Heart left ventricle (tissue), 16 donors: ENCODE data around the gene BHLHA15. TPM values are rescaled to one million over a fixed set of nuclear protein-coding genes. Genes with fewer than 3 reads are reported as not detected.
A peak's percentile ranks its signal among the peaks of the same experiment; 100 is the strongest.

Source experiments
- ATAC-seq, 4 donors: fragments of 200-7000 bp; cut with Tn5 transposase; one replicate each; pipeline ENCODE4 v1.9.1; 2020 to 2022; ENCODE audit warnings: moderate library complexity in 4 of 4, mild to moderate bottlenecking in 3 of 4, moderate number of reproducible peaks in 1 of 4
- DNase-seq, 5 donors: peaks; one replicate each; pipeline ENCODE4 v3.0.0-alpha.2; 2020
- H3K27ac ChIP-seq, 12 donors: fragments of 200-600 bp; sonication (generic) in 4 of 12; one replicate each; pipeline versions ENCODE4 v1.5.0 to v1.8.0; 2016 to 2022; ENCODE audit warnings: mild to moderate bottlenecking in 2 of 12
- H3K27me3 ChIP-seq, 9 donors: fragments of 200-600 bp; sonication (generic) in 2 of 9; one replicate each; pipeline versions ENCODE4 v1.5.1 to v1.8.0; 2016 to 2022; ENCODE audit warnings: mild to moderate bottlenecking in 3 of 9
- H3K36me3 ChIP-seq, 9 donors: fragments of 200-600 bp; sonication (generic) in 2 of 9; one replicate each; pipeline versions ENCODE4 v1.5.0 to v1.8.0; 2018 to 2022; ENCODE audit warnings: mild to moderate bottlenecking in 2 of 9
- H3K4me1 ChIP-seq, 12 donors: fragments of 200-600 bp; sonication (generic) in 4 of 12; one replicate each; pipeline versions ENCODE4 v1.5.0 to v1.8.0; 2016 to 2022; ENCODE audit warnings: mild to moderate bottlenecking in 3 of 12
- H3K4me3 ChIP-seq, 12 donors: fragments of 200-600 bp; sonication (generic) in 4 of 12; one replicate each; pipeline versions ENCODE4 v1.5.0 to v1.8.0; 2017 to 2022; ENCODE audit warnings: mild to moderate bottlenecking in 9 of 12, moderate library complexity in 4 of 12
- H3K9me3 ChIP-seq, 12 donors: fragments of 200-600 bp; sonication (generic) in 4 of 12; one replicate each; pipeline versions ENCODE4 v1.5.0 to v1.8.0; 2016 to 2022; ENCODE audit warnings: mild to moderate bottlenecking in 1 of 12
- CTCF ChIP-seq, 12 donors: fragments of 200-600 bp; sonication (generic) in 4 of 12; IDR thresholded peaks; one replicate each; pipeline versions ENCODE4 v1.5.0 to v1.8.0; 2018 to 2022; ENCODE audit warnings: antibody characterized with exemption in 12 of 12, mild to moderate bottlenecking in 5 of 12
- POLR2A ChIP-seq, 2 donors: fragments of 450-650 bp; IDR thresholded peaks; one replicate each; pipeline ENCODE4 v1.6.1; 2017; ENCODE audit warnings: antibody characterized with exemption in 2 of 2, mild to moderate bottlenecking in 2 of 2, moderate library complexity in 2 of 2
- WGBS, 4 donors: extraction: QIAGEN DNeasy Blood & Tissue Kit in 2 of 4; methylation state at CpG; one replicate each; pipeline versions ENCODE4 v1.1.5 to v1.1.7; 2013 to 2018; 5-methylcytosine and 5-hydroxymethylcytosine counted together
- intact Hi-C, 10 donors: fragments of 100-400 bp; cut with DNase I; formaldehyde crosslinking; loops; one replicate each; pipeline versions ENCODE4 v1.11.1 to v1.14.2; 2022
- polyA plus RNA-seq, 2 donors: library from polyadenylated mRNA; stranded (reverse); fragments of 200-250 nt; gene quantifications; one replicate each; pipeline ENCODE4 v1.2.3, GENCODE V29; 2013
- total RNA-seq, 9 donors: library from RNA; depleted of rRNA in 2 of 9; stranded (reverse); fragments of >200 nt in 2 of 9; fragmentation: NEBNext Ultra II Directional in 3 of 9; extraction: Animal tissue kit (Norgen Biotek cat#: 25700) in 3 of 9; gene quantifications; one replicate each; pipeline versions ENCODE4 v1.1.0 to v1.2.4, GENCODE V29; 2016 to 2023
- donor health status: ischemic (EF 13 %, LVEDD 7.1; RV severe dilation, severe dysfunction).
- donor health status: healthy with polysubstance abuse.
- donor health status: DM: no; HTN: yes; CAD: no.
- donor health status: DM: no; HTN: no; CAD: no.
- donor health status: ischemic (EF 25% LVEDD 6.9; RV normal size, moderate dysfunction).
- donor health status: ischemic (EF 25% LVEDD 5.7; RV mildly dilated, moderate dysfunction).
- donor health status: healthy.
- donor health status: DM: yes; HTN: yes; CAD: no.
- donor health status: ischemic (EF 35%, LVEDD 5.7; RV mildly dilated, moderate dysfunction).
- donor health status: nonischemic (EF 11% LVEDD 7.7; RV severe dilation, severe dysfunction).
- donor health status: DM: yes; HTN: yes; CAD: no.
- donor health status: PGD.
- donor health status: ischemic (EF 29% LVEDD 5.4; RV normal size, mild dysfunction).
- donor health status: nonischemic (EF 23%, LVEDD 6.1; RV moderate dilation, normal function).

Gene BHLHA15
- total and polyA plus RNA-seq, 11 donors, result 0.26 to 1.3 (median 0.61) TPM; not detected in 8

GRCh38 chr7:98211676-98212531 is 665 bp downstream of the BHLHA15 start:
- 82 to 89% (median 86%) methylated on average over 19 to 49 of the region's 49 CpGs for WGBS, 4 donors
- DNase-seq, result peak in 1 of 5 donors; percentile 16
- peak overlapping the region in 8 of 12 donors; percentile 17 to 49 (median 37) for H3K4me3 ChIP-seq

GRCh38 chr7:98212532-98213041 is 1.3 kb downstream of the BHLHA15 start:
- ATAC-seq, result no peak
- Histone ChIP-seq H3K27ac (no peak overlapping the region), H3K4me3 (no peak overlapping the region), H3K9me3 (no peaks in the 10 kb centered on the region), H3K27me3 (peaks cover 0 to 9% (median 0%) of the 10 kb centered on the region in 9 donors), H3K36me3 (peaks cover 0 to 22% (median 19%) of the 10 kb centered on the region in 9 donors), H3K4me1 (peaks cover 0 to 11% (median 0%) of the 10 kb centered on the region in 12 donors)
- peak in 2 of 5 donors; percentile 16 to 61 for DNase-seq
- no peak for TF ChIP-seq POLR2A (IDR thresholded peaks at IDR 0.05)
- TF ChIP-seq CTCF (IDR thresholded peaks at IDR 0.05), result no peak
- intact Hi-C loops, result no loop called here
- 89 to 93% (median 91%) methylated on average over 10 to 30 of the region's 30 CpGs for WGBS, 4 donors

More at GRCh38 chr7:98211676-98212531, 665 bp downstream of the BHLHA15 start:
- peak in 2 of 4 donors; percentile 5 to 18 for ATAC-seq
- peaks cover 0 to 9% (median 0%) of the 10 kb centered on the region in 9 donors for H3K27me3 ChIP-seq
- peaks cover 0 to 25% (median 19%) of the 10 kb centered on the region in 9 donors for H3K36me3 ChIP-seq
- H3K9me3 ChIP-seq, result no peaks in the 10 kb centered on the region
- peaks cover 0 to 11% (median 0%) of the 10 kb centered on the region in 12 donors for H3K4me1 ChIP-seq
- no peak overlapping the region for H3K27ac ChIP-seq
- TF ChIP-seq CTCF (IDR thresholded peaks at IDR 0.05) (no peak), POLR2A (IDR thresholded peaks at IDR 0.05) (no peak)
- intact Hi-C loops, result no loop called here

- Histone ChIP-seq H3K4me1 (peaks cover 0 to 11% (median 0%) of the 10 kb centered on the region in 12 donors), H3K4me3 (no peak overlapping the region), H3K27ac (no peak overlapping the region), H3K9me3 (no peaks in the 10 kb centered on the region), H3K27me3 (peaks cover 0 to 9% (median 0%) of the 10 kb centered on the region in 9 donors), H3K36me3 (peaks cover 0 to 23% (median 13%) of the 10 kb centered on the region in 9 donors)
- 76 to 90% (median 86%) methylated on average over 7 to 8 of the region's 8 CpGs for WGBS, 4 donors
- peak in 1 of 4 donors; percentile 4 for ATAC-seq
- TF ChIP-seq POLR2A (IDR thresholded peaks at IDR 0.05) (no peak), CTCF (IDR thresholded peaks at IDR 0.05) (no peak)
- DNase-seq, result peak in 1 of 5 donors; percentile 23
- intact Hi-C loops, result no loop called here
Observed at GRCh38 chr7:98213296-98213887, 2.2 kb downstream of the BHLHA15 start.
